ENCODE data around the gene ZNF80.

The ZNF80 gene

DNA sequence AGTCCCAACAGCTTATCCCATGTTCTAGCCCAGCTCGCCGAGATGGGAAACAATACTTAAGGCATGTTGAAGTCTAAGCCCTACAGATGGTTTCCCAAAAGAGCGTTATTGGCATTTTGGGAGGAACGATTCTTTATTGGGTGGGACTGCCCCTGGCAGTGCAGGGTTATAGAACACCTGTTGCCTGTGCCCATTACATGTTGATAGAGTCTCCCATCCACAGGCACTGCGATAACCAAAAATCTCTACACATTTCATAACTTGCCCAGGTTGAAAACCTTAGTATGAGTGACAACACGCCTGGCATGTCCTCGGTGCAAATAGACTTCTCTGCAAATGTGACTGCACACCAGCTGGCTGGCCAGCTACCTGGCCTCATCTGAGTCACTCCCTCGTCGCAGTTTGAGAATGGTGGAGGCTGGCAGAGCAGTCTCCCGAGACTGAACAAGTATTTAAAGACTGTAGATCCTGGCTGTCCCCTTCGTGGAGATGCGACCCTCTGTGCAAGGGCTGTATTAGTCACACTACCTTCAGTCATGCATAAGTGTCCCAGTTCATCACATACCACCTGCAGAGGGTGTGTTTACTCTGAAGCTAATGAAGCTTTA is 18.7 kb downstream of the ZNF80 start:
- peak; percentile 63 for DNase-seq

DNA sequence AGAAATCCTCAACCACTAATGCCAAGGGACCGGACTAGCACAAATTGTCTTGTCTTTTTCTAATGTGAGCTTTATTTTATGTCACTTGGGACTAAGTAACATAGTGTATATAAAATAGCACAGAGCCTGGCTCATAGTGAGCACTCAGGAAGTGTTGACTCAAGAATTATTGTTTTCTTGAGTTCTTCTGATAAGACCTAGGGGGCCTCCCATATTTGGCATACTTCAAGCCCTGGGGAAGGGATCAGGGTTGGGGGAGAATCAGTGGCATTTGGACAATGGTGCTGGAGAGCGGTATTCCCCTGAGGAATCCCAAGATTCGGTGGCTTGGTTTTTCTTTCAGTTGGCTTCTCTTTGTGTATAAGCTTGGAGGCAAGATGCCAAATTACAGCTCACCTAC is 19.4 kb downstream of the ZNF80 start:
- DNase-seq, result no peak

DNA sequence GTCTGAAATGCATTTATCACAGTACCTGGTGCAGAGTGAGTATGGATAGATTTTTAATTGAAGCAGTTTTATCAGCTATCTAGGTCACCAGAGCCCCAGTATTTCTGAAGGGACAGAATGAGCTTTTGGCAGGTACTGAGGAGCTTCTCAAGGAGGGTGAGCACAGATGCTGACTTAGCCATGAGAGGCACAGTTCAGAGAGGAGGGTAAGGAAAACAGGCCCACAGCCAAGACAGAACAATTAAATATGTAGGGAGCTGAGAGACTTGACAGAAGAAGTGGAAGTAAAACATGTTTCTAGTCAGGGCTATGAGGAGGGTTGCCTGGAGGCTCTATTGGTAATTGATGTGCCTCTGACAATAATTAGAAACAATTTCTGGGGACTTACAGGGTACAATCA is 20.1 kb downstream of the ZNF80 start:
- no peak for DNase-seq

DNA sequence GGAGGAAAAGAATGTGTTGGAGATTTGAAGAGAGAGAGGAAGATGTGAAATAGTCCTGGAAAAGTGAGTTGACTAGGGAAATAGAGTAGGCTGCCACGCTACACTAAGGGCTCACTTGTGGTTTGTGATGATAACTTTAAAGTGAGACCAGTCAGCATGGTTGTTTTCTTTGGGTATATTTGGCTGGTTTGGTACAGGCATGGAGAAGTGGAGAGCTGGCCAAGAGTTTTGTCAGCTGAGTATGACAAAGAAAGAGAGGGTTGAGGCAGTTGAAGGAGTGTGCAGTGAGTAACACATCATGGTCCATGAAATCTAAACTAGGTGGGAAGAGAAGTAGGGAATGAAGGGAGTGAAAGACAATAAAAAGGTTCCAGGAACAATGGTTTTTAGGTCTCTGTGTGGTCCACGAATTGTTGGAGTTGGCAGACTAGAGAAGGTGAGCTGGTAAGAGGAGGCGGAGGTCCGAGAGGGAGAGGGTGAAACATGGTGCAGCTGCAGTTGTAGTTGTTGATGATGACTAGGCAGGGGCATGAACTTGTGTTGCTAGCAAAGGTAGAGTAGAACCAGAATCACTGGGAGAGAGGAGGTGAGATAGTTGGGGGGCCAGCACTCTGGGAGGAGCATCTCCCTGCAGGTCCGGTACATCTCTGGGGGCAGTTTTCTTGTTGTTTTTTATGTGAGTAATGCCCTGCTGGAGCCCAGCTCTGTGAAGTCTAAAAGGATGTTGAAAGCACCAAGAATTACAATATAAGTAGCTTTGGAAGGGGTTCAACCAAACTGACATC is 21.0 kb downstream of the ZNF80 start:
- no peak for DNase-seq

DNA sequence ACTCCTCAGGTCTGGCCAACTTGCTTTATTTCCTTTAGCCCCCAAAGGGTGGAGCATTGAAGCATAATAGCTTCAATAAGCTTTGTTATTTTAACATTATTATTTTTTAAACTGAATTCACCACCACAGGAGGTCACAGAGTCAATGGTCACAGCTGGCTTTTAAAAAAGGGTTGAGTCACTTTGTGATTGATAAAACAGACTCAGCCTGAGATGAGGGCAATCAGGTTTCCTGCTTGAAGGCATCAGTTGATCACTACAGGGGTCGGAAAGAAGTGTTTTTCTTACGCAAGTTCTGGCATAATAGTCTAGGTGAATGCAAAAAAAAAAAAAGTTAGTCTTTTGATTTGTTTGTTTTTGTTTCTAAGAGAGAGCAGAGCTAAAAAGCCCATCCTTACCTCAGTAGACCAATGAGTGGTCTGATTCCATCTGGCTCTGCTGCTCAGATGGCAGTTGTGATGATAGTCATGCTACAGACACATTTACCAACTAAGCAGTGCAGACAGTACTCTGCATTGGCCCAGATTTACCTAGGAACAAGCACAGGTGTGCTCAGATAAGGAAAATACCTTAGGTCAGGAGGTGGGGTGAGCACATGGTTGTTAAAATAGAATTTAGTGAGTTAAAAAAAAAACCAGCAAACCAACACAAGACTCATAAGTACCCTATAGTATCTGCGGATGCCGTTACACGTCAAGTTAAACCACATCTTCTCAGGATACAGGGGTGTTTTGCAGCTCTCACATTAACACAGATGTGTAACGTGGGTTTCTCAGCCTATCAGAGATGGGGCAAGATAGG is 22.6 kb downstream of the ZNF80 start:
- DNase-seq, result peak; percentile 40

DNA sequence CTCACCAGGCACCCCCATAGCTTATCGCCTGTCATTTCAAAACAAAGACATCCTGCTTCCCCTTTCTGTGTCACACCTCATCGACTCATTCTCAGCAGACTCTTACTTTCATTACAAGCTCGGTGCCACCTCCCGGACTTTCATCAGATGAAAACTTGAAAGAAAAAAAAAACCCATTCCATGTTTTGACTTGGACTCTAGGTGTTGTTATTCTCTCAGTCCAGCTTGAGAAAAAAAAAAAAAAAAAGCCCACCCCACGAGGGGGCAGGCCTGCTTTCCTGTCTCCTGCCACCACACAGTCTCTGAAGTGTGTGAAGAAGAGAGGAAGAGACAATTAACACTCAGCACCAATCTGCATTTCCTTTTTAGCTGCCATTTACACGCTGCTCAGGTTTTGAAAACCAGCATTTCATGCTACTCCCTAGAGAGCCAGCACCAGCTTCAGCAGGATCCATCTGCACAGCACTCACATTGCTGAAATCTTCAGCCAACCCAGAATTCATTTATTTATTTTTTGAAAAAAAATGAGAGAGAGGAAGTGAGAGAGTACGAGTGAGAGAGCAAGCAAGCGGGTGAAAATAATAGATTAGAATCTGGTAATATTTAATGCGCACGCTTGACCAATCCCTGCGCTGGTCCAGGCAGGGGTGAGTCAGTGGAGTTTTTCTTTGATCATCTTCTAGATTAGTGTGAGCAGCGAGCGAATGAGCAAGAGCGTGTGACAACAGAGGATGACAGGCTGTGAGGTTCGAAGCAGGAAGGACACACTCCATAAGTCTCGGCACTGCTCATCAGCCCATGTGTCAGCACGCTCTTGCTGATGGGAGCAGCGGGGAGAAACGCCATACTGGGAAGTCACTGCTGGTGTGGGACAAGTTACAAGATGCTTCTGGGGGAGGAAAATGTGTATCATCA is 23.5 kb downstream of the ZNF80 start:
- DNase-seq, result peak; percentile 86

DNA sequence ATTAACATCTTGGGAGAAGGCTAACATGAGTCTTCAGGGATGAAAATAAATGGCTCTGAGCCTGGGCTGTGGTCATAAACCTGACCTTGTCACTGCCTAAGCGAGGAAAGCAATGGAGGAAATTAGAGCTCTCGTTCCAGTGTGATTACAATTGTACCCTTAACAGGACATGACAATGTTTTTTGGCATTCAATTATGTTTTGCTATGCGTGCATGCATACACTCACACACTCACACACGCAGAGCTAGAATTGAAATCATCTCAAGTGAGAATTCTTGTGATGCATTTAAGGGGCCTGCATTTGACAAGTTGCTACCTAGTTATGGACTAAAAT is 24.1 kb downstream of the ZNF80 start:
- DNase-seq, result no peak

DNA sequence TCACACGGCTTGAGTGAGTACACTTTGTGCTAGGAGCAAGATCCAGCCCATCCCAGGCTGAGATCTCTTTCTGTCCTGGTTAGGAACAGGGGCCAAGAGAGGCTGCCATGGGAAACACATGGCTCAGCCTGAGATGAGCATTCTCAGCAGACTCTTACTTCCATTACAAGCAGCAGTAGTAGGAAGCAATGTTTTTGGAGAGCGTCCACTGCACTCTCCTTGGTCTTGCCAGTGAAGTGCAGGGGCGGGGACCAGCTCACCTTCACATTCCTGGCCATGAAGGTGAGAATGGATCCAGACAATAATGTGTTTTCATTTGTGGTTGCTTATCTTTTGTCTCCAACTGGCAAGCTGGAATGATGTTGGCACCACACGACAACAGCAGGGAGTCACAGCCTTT is 24.7 kb downstream of the ZNF80 start:
- no peak for DNase-seq

DNA sequence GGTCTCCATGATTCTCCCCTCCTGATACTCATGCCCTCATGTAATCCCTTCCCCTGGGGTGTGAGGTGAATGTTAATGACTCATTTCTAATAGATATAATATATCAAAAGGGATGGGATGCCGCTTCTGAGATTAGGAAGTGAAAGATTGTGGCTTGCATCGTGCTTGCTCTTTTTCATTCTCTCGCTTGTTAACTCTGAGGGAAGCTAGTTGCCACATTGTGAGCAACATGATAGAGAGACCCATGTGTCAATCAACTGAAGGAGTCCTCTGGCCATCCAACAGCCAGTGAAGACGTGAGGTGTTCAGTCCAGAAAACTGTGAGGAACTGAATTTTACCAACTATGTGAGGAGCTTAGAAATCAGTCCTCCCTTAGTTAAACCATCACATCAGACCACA is 29.6 kb downstream of the ZNF80 start:
- DNase-seq, result no peak

DNA sequence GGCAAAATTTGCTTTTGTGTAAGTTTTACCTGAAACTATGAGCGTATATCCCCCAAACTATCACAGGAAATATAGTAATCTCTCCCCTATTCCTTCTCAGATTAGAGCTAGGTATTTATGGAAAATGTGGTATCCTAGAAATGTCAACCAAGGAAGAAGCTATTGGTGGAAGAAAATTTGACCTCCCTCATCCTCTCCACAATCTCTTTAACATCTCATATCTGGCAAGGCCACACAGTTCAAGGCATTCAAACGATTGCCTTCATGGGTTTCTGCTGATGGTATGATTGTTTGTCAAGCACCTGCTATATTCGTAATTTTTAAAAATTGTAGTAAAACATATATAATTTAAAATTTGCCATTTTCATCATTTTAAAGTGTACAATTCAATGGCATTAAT is 31.0 kb downstream of the ZNF80 start:
- no peak for DNase-seq

DNA sequence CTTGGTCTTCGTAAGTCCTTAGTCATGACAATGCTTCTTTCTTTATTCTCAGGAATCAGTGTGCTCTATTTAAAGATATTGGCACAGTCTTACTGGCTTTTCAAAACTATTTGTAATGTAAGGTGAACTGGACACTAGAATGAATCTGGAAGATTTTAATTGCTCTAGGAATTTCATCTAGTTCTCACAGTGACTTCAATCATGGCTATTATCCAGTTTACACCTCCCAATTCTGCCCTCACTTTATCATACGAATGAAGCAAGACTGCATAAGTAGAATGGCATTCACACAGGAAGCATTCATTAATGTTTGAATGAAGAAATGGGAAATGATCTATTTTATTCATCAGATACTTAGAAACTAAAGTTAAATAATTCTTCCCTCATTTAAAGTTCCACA is 31.8 kb downstream of the ZNF80 start:
- DNase-seq, result no peak

DNA sequence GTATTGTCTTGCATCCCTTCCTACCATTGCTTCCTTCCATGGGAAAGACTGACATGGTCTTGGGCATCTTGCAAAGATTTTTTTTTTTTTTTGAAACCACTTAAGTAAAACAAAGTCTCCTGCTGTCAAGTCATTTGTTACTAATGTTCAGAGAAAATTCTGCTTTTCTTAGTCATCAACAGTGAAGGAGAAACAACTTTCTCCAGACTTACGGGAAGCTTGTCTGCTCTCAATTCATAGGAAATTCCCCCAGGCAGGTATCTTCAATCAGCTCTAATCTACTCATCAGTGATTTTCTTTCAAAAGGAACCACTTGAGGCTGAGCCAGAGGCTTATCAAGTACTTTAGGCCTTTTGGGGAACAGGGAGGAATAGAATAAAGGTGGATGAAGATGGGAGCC is 42.6 kb downstream of the ZNF80 start:
- no peak for DNase-seq

DNA sequence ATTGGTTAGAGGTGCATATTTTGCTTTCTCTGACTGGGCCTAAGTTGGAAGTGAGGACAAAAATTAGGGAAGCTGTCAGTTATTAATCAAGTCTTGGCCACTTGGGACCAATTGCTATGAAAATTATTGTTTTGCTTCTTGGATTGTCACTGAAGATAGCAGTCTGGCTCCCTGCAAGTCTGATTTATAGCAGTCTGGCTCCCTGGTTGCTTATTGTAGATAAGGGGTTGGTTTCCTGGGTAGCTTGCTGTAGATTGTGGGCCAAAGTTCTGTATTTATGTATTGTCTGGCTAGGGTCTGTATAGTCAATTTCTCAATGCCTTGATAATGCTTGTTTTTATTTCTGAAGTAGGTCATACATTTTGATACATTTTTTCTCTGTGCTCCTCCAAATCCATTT is 45.2 kb downstream of the ZNF80 start:
- no peak for DNase-seq

DNA sequence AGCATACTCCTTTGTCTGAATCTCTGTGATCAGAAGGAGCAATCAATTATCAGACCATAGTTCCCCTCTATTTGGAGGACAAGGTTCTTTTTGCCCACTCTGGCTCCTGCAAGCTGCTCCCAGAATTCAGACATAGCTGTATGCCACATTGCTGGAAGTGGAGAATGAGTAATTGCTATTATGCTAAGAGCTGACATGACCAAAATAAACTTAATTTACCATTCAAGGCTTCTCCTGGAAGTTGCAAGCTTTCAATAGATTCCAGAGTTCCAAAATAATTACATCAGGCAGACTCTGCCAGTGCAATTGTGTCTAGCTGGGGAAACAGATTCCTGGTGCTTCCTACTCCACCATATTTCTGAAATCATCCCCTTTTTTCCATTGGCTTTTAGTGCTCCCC is 50.9 kb downstream of the ZNF80 start:
- no peak for DNase-seq
